Jurkat, Clone E6-1 (cell line): Measurements from ENCODE around the gene CDC14C.

Experiments
- DNase-seq: peaks from one replicate; pipeline ENCODE4 v3.0.0-alpha.2; 2011; ENCODE audit warnings: low read depth, low spot score
- H3K4me3 ChIP-seq: 2 replicates; pipeline ENCODE4 v1.5.1; 2011; ENCODE audit warnings: mild to moderate bottlenecking, low read length, control low read depth, moderate library complexity

The CDC14C gene

DNA sequence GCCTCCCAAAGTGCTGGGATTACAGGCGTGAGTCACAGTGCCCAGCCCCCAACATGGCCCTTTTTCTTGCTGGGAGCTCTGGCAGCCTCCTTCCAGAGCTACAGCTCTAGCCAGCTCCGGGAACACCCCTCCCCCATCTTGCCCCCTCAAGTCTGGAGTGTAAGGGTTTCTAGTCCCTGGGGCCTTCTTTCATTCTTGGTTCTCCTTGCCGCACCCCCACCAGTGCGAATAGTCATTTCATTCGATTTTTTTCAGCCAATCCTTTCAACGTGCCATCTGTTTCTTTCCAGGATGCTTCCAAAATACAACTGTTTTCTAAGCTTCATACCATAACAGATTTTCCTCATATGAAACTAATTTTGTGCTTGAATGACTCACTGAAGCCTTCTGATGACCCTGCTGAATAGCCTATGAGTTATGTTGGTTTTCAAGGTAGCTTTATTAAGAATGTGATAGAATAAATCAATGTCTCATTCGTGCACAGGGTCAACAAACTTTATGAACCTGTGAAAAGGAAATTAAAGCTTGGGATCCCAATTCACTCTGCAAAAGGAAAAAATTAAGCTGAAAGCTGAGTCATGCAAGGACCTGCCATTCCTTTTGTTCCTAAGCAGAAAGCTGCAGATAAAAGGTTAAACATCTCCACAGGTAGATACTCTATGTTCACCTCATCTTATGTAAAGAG is 38.6 kb downstream of the CDC14C start:
- no peak for DNase-seq
- H3K4me3 ChIP-seq: no peak overlapping the region

DNA sequence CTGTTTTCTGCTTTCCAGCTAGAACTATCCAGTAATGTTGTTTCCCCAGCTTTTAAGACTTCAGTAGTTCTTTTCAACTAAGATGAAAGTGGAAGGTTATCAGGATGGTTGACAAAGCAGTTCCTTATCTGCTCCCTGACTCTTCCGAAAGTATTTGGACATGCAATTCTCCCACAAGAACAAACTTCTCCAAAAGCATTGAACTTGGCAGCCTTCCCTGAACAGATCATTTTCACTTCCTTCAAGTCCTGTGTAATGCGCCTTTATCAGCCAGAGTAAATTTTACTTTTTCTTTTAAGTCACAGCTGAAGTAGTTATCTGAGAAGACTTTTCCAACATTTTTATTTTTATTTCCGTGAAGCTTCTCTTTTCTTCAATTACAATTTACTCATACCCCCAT is 39.7 kb downstream of the CDC14C start:
- H3K4me3 ChIP-seq: no peak overlapping the region
- DNase-seq: no peak

DNA sequence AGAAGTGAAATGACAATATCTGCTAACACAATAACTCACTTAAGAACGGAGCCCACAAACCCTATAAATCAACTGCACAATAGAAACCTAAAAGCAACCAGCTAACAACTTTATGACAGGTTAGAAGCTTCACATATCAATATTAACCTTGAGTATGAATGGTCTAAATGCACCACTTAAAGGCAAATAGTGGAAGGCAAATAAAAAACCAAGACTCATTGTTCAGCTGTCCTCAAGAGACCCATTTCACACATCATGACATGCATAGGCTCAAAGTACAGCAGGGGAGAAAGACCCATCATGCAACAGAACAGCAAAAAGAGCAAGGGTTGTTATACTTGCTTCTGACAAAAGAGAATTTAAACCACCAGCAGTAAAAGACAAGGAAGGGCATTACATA is 46.8 kb downstream of the CDC14C start:
- DNase-seq: no peak
- no peak overlapping the region for H3K4me3 ChIP-seq

DNA sequence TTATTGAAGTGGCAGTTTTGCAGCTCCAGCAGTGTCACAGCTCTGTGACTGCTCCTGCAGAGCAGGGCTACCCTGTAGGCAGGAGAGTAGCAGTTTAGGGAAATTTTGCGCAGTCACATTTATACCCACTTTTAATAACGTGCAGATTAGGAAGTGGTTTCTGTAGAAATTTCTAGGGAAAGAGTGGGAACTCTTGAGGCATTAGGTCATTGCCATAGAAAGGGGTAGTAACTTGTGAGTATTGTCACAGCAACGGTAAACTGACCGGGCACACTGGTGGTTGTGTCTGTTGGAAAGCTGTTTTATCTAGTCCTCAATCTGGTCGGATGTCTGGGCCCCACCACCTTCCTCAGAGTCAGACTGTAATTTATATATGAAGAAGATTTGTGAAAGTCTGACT is 51.9 kb downstream of the CDC14C start:
- H3K4me3 ChIP-seq: no peak overlapping the region
- DNase-seq: no peak

GRCh38 chr7:48976850-48977249 is 52.5 kb downstream of the CDC14C start:
- H3K4me3 ChIP-seq: no peak overlapping the region

More at GRCh38 chr7:48976850-48977249, 52.5 kb downstream of the CDC14C start:
- no peak for DNase-seq
